HG03196 (cell line): ENCODE results near the gene MON2.

ENCODE experiments used
- ATAC-seq: cut with Tn5 transposase; IDR thresholded peaks from one replicate; pipeline ENCODE4 v1.9.1; 2021; ENCODE audit not compliant: unreplicated experiment

MON2 gene

DNA sequence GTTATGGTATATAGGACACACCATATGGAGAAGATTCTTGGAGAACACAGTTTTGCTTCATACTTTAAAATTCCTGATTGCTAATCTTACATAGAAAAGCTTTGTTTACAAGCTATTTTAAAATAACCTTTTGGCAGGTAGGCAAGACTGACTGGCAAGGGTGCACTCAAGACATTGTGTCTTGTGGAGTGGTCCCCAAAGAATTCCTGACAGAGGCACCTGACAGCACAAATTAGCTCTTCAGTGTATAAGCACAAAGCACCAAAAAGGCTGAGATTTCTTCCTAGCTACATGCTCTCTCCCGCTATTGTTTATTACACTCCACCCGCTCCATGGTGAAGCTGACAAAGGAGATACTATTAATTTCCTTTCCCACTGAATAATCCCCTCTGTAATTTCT is 139.4 kb downstream of the MON2 start:
- no peak for ATAC-seq

DNA sequence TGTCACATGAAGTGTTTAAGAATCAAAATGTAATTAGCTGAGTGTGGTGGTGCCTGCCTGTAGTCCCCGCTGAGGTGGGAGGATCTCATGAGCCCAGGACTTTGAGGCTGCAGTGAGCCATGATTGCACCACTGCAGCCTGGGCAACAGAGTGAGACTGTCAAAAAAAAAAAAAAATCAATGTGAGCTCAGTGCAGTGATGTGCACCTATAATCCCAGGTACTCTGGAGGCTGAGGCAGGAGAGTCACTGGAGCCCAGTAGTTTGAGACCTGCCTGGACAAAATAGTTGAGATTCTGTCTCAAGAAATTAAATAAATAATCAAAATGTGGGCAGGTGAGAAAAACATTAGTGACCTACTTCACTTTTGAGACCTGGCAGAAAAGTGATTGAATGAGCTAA is 140.0 kb downstream of the MON2 start:
- ATAC-seq = no peak

DNA sequence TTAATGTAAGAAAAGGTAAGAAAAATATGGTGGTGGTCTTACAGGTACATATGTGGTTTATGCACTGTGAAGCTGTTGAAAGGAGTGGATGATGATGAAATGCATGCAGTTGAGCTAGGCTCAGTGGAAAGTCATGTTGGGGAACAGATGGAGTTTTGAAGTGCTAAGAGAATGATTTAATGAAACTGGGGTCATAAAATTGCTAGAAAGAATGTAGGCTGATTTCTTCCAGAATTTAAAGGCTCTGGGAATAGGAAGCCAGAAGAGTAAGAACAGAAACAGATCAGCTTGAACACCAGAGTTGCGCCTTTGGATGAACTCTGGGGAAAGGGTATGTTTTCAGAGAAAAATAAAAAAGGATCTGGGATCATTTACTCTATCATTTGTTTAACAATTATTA is 146.5 kb downstream of the MON2 start:
- ATAC-seq = no peak

DNA sequence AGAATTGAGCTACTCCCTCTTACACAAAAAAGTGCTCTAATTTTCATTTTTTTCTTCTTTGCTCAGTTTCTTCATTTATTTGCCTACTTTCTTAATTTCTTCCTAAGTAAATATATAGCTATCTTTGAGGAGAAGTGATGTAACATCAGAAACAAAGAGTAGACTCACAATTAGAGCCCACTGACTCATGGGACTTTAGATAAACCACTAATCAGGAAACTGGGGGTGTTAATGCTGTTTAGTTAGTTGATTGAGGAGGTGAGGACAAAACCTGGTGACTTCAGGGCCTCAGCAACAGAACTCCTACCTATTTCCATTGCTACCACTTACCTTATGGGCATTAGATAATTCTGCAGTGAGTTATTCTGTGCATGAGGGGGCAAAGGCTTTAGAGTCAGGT is 151.7 kb downstream of the MON2 start:
- no peak for ATAC-seq

DNA sequence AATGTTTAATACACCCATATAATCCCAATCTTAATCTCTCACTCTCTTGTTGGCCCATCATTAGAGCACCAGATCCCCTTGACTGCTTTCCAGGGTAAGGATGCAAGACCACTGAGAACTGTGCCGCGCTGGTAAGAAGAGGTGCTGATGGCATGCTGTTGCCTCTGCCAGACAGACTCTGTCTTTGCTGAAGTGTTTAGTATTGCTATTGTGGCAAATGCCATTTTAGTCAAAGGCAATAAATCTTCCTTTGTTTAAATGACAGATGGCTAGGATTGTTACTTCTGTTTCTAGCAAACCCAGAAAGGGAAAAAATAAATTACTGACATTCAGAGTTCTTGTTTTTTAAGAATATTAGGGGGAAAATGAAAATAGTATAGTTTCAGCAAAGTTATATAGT is 152.3 kb downstream of the MON2 start:
- no peak for ATAC-seq

DNA sequence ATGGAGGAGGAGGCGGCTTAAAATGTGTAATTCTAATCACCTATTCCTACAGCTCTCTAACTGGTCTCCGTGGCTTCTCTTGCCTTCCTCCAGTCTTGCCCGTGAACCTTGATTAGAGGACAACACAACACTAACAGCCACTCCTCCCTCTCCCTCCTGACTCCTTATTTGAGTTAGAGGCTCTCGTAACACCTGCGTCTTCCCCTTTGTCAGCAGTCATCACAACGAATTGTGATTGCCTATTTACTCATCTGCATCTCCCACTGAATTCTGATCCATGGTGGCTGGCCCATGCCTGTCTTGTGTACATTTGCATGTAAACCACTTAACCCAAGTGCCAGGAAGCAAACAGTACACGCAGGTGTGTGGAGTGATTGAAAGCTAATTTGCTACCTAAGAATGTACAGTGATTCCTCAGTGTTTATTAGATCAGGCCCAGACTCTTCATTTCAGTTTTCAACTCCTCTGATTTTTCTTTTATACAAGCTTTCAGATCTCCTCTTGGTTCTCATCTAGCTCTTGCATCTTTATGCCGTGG is 154.5 kb downstream of the MON2 start:
- ATAC-seq = no peak

DNA sequence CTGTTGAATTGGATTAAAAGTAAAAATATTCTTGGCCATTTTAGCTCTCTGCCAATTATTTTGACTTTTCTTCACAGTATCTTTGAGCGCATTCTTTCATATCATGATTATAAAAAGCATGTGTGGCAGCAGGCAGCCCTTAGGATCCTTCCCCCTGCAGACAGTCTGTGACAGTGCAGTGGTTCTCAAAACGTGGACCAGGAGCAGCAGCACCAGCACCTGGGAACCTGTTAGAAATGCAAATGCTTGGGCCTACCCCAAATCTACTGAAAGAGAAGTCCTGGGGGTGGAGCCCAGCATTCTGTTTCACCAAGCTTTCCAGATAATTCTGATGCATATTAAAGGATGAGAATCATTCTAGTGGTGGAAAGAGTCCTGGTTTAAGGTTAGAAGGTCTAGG is 155.6 kb downstream of the MON2 start:
- no peak for ATAC-seq

DNA sequence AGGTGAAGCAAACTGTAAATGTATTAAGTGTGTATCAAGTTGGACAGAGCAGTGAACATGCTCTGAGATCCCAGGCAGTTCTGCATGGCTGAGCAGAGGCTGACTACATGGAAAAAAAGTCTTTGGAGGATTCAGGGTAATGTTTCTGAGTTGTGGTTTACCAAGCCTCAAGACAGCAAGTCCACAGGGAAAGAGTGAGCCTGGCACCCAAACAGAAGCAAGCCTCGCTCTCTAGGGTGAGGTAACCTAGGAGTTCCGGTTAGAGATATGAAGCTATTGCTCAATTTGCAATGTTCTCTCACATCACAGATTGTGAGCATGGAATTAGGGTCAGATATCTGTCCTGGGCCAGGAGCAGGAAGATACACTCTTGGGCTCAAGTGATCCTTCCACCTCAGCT is 158.6 kb downstream of the MON2 start:
- no peak for ATAC-seq

DNA sequence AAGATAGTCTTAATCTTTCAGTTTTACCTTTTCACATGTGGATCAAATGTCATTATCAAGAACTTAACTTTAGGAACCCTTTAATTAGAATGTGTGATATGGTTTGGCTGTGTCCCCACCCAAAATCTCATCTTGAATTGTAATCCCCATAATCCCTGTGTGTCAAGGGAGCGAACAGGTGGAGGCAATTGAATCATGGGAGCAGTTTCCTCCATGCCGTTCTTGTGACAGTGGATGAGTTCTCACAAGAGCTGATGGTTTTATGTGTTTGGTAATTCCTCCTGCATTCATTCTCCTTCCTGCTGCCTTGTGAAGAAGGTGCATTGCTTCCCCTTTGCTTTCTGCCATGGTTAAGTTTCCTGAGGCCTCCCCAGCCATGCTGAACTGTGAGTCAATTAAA is 160.6 kb downstream of the MON2 start:
- no peak for ATAC-seq

DNA sequence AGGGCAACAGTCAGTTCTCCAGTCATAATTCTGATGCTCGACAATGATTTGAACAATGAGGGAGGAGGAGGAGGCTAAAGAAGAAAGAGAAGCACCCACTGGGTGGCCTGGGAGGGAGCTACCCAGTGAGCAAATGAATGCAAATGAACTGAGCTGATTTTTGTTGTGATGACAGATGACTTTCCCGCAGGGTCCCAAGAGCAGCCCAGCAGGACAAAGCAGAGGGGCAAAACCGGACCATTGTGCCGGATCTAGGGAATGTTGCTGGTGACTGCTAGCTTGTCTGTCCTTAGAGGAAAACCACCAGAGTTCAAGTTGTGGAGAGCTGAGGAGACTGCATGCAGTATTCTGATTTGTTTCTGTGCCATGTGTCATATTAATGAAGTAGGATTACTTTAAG is 162.8 kb downstream of the MON2 start:
- no peak for ATAC-seq

DNA sequence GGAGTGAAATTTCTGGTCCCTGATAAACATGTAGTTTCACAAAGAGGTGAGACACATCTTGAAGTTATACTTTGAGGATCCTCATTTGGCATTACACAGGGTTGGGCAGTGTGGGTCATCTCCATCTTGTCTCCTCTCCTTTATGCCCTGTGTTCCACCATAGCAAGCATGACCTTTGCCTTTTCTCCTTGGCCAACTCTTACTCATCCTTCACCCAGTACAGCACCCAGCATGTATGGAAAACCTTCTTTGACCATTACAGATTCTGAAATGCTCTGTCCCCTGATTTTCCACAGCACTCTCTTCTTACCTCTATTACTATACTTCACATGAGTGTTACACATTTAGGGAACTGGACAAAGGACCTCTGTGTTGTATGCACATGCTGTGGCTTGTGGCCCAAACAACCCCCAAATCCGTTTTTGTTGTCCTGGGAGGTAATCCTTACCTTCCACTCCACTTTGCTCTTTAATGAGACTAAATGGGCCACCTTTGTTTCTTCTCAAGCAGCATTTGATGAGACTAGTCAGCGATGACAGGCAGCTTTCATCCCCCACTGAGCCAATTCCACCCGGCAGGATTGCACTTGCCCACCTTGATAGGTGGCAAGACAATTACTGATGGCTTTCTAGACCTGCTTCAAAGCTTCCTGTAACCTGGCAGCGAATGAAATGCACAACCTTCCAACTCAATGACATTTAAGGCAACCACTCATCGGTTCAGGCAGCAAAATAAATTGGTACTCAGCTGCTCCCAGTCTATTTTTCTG is 163.5 kb downstream of the MON2 start:
- no peak for ATAC-seq

DNA sequence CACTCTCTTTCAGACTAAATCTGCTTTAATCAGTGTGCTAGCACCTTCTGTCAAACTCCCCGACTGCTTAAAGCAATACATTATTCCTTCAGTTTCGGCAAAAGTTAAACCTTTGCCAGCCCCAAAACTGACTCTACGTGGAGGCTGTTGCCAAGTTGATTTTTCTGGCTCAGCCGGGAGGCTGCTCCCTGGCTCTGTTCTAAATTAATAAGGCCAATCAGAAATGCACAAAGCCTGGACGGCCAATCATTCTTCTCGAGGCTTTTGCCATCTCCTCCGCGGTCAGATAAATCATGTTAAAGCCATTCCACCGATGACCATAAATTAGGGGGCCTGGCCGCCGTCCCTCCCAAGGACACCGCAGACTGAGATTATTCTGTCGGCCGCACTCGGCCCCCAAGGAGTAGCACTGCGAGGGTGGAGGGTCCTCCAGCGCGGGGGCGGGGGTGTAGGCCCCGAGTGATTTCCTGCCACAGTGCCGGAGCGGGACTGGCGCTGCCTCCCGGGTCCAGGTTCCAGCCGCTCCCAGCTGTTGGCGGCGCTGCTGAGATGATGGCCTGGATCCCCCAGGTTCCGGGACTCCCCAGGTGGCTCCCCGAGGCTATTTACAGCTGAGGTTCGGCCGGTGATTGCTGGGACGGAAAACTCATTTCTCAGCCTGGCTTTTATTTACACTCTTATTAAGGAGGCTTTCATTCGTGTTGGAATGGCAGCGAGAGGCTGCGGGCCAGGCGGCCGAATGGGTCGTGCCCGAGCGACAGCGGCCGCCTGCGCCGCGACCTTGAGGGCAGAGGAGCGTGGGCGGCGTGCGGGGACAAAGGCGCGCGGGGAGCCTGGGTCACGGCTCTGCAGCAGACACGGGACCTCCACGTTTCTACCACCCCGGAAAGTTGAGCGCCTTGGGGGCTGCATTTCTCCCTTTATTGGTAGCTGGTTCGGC is 165.1 kb downstream of the MON2 start:
- ATAC-seq = peak; percentile 70

DNA sequence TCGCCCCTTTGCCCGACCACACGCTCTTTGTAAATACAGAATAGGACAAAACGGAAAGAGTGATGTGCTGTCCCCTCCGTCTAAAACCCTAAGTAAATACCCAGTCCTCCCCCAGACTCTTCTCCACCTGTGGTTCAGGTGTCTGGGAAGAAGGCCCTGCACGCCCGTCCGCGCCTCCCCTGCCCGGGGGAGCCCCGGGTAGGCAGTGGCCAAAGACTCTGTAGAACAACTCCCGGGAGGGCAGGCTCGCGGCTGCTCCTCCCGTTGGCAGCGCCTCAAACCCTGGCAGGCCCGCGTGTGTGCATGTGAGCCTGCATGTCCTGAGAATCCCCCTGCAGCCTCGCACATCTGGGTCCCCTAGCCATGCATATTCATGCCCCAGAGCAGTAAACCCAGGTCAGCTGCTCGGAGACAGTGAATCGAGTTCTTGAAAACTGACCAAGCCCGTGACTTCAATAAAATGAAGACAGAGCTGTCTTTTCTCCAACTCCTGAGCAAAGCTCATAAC is 165.8 kb downstream of the MON2 start:
- peak; percentile 43 for ATAC-seq

DNA sequence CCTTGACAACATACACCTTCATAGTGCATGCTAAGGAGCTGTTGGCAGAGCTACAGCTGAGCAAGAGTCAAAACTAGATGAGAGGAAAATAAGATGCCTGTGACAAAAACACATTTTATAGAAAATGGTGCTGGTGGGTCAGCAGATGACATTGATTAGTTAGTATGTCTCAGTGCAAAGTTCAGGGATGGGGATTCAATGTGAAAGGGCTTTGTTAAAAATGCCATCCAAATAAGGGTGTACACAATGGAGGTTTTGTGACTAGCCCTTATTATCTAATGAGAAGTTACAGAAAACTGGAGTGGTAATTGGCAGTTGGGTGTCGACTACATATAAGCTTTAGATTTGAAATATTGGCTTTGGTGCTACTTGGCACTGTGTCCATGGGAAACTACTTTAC is 169.0 kb downstream of the MON2 start:
- ATAC-seq = no peak

DNA sequence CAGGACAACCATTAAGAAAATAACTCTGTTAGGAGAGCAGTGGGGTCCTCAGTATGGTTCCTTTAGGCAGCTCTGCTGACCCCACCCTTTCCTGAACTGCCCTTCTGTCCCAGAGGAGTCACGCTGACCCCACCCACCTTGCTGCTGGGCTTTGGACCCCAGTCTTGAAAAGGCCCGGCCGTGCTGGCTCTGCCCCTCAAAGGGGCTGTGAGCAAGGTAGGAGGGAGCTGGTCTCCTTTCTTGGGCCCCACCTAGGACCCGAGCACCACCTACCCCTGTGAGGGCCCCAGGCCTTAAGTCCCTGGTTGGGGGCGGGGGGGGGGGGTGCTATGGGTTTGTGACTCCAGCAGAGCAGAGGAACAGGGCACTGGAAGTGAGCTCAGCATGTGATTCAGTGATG is 171.1 kb downstream of the MON2 start:
- no peak for ATAC-seq

DNA sequence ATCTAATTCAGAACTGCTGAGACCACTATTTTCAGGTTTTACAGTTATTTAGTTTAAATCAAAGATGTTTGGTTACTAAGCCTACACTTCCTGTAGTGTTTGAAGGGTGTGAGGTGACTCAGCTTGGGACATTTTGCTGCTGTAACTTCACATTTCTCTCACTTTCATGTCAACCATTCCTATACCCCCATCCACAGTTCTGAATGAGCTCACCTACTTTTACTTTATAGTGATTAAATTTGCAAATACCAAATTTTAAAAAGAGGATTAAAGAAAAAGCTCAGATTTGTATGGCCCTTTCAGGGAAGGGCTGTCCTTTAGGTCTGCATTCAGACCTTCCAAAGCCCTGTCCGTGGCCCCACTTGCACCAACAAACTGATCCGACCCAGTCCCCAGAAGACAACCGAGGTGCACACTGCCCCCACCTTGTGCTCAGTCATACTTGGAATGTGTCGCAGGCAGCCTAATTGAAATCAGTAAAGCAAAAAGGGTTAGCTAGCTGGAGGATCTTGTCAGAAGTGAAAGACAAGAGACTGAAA is 174.4 kb downstream of the MON2 start:
- peak; percentile 93 for ATAC-seq

DNA sequence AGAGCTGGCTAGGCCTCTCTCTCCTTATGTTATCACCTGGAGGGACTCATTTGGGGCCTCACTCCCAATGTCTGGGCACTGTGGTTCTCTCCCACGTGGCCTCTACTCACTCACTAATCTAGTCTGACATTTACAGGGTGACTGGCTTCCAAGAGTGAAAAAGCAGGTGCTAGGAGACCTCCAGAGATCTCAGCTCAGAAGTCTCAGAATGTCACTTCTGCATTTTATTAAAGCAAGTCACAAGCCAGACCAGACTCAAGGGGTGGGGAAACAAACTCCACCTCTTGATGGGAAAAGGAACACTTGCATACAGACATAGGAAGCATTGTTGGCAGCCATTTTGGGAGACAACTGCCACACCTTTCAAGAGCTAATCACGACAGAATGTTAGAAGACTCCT is 175.9 kb downstream of the MON2 start:
- ATAC-seq = no peak

DNA sequence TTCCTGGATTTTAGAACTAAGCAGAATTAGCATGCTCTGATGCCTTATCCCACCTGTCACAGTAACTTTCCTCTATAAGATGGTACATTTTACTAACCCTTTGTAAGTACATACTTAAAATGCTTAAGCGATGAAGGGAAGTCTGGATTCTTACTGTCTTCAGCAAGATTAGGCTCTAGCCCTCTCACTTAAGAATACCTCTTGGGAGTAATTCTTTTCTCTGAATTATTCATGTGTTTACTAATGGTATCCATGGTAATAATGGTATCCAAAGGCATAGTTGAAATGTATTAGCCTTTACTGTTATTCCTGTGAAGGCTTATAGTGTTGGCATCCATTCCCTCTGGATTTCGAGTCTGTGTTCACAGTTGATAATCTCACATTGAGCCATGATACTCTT is 176.9 kb downstream of the MON2 start:
- ATAC-seq = no peak

DNA sequence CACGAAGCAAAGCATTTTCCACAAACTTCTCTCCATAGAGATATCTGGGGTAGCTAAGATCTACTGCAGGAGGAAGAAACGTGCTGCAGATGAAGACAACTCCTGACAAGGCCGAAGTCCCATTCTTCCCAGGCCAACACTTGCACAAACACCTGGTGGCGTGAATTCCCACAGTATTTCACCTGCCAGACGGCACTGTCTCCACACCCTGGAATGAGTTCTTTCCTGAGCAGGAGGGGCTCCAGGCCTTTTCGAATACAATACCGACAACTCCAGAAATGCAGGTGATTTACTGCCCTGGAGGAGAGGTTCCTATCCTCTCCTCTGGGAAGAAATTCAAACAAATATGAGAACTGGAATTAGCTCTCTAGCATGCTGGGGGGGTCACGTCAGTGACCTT is 179.9 kb downstream of the MON2 start:
- no peak for ATAC-seq

DNA sequence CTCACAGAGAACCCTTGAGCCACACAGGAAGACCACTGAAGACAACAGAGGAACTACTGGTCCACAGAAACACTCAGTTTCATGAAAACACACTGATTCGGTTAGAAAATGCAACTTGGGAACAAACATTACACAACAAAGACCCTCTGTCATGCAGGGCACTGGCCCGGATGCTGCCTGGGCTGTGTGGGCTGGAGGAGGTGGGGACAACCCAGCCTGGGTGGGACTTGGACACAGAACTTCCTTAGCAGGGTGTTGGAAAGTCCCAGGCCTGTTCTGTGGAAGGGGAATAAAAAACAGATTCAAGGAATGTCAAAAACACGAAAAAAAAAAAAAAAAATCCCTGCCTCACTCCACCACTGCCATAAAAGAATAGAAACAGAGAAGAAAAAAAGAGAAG is 181.0 kb downstream of the MON2 start:
- no peak for ATAC-seq

DNA sequence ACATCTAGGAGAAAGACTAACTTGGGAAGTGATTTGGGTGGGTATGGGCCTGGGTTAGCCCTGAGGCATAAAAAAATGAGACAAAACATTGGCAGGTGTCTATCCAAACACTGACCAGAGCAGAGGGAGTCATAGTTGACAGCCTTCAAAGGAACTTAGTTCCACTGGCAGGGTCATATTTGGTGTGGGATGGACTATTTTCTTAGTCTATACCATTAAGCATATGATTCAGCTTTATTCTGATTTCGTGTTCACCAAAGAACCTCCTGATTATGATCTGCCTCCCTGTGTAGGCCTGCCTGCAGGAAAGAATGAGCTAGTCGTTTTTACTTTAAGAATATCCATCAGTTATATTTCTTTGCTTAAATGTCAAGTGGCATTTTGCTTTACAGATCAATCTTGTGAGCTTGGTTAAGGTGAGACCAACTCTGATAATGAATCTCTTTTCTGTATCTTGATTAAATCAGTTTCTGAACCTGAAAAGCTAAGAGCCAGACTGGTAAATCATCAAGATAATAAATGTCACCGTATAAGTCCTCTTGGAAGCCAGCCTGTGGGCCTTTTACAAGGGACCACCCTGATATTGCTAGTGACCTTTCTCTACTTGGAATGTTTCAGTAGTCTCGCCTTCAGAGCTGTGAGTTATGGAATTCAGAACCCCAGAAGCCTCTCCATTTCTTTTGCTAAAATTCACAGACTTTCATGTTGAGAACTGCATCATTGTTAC is 182.9 kb downstream of the MON2 start:
- no peak for ATAC-seq
